ENCODE data around the gene CLRN2.

DNA sequence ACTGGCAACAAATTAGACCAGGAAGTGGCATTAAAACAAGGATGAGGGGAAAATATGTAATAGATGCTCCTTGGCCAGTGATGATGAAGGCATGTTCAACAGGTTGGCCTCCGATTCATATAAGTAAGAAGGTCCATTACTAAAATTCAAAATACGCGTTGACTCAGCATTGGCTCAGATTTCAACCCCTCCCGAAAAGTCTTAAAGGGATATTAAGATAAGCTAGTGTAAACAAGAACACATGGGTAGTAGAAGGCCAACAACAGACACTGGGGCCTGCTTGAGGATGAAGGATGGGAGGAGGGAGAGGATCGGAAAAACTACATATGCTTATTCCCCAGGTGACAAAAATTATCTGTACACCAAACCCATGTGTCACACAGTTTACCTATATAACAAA, 42.9 kb downstream of the CLRN2 start:
- TF ChIP-seq MYC (IDR thresholded peaks at IDR 0.05; ENCODE audit: insufficient read depth, insufficient read length, insufficient replicate concordance, low read length, severe bottlenecking) = no peak
- TF ChIP-seq RB1 (IDR thresholded peaks at IDR 0.05; ENCODE audit: borderline replicate concordance) = no peak
- no peak for TF ChIP-seq ZNF384 (IDR thresholded peaks at IDR 0.05; ENCODE audit: borderline replicate concordance, low read depth, low read length)
- TF ChIP-seq, protein P1, sequence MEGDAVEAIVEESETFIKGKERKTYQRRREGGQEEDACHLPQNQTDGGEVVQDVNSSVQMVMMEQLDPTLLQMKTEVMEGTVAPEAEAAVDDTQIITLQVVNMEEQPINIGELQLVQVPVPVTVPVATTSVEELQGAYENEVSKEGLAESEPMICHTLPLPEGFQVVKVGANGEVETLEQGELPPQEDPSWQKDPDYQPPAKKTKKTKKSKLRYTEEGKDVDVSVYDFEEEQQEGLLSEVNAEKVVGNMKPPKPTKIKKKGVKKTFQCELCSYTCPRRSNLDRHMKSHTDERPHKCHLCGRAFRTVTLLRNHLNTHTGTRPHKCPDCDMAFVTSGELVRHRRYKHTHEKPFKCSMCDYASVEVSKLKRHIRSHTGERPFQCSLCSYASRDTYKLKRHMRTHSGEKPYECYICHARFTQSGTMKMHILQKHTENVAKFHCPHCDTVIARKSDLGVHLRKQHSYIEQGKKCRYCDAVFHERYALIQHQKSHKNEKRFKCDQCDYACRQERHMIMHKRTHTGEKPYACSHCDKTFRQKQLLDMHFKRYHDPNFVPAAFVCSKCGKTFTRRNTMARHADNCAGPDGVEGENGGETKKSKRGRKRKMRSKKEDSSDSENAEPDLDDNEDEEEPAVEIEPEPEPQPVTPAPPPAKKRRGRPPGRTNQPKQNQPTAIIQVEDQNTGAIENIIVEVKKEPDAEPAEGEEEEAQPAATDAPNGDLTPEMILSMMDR (IDR thresholded peaks at IDR 0.05 in 2 of 3, conservative IDR thresholded peaks at IDR 0.05 in 1 of 3; ENCODE audit: control insufficient read depth in 2 of 3, extremely low read depth in 1 of 3, insufficient read depth in 1 of 3, low read depth in 3 of 3, low read length in 3 of 3) = no peak
- no peak for TF ChIP-seq KAT2A (conservative IDR thresholded peaks at IDR 0.05; ENCODE audit: control insufficient read depth, low read depth, low read length)
- TF ChIP-seq POLR2A (IDR thresholded peaks at IDR 0.05; ENCODE audit: low read depth, low read length) = no peak
- no peak for TF ChIP-seq JUND (IDR thresholded peaks at IDR 0.05; ENCODE audit: low read depth, low read length)

Data from GM12878 (cell line).